GM21528 (cell line): Measurements from ENCODE around the gene RUNX1.

Experiments used
- ATAC-seq: cut with Tn5 transposase; IDR thresholded peaks from one replicate; pipeline ENCODE4 v1.9.1; 2021; ENCODE audit warnings: mild to moderate bottlenecking, moderate library complexity; ENCODE audit not compliant: unreplicated experiment, low FRiP score

Gene RUNX1

DNA sequence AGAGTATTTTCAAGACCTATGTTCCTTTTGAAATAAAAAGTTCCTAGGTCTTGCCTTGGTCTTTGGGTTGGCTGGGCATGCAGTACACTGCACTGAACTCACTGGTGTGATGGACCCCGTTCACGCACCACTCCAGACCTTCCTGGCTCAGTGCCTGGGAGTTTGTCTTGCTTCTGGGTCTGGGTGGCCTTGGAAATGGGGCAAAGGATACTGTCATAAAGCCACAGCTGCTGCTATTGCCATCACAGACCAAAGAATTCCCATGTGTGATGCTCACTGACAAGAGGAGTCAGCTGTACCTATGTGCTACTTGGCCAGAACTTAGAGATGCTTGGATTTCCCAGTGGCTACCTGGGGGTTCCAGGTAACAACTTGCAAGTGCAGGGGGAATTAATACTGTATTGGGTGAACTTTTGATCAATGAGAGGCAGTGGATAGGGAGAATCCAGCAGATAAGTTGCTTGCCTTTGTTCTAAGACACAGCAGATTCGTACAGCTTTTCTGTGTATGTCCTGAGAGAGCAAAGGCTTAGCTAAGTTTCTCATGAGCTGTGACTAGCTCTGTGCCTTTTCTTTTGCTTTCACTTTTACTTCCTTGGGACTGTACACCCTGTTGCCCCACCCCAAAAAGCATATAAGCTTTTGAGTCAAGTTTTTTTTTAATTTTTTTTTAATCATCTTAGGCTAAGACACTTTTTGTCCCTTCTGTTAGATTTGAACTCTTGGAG lies 115.3 kb downstream of the RUNX1 start:
- ATAC-seq: peak; percentile 74

DNA sequence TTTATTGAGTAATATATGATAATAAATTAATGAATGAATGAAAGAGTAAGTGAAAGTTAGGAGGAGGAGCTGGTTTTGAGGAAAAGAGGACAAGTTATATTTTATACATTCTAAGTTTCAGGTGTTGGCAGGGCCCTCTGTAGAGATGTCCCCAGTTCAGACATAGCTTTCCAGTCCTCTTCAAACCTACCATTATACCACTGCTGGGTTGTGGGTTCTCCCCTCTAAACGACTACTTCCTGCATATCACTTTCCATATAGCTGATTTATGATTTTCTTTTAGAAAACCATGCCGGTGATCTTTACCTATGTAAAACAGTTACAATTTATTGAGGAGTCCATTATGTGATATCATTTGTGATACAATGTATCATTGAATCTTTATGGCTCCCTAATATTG lies 116.9 kb downstream of the RUNX1 start:
- no peak for ATAC-seq

DNA sequence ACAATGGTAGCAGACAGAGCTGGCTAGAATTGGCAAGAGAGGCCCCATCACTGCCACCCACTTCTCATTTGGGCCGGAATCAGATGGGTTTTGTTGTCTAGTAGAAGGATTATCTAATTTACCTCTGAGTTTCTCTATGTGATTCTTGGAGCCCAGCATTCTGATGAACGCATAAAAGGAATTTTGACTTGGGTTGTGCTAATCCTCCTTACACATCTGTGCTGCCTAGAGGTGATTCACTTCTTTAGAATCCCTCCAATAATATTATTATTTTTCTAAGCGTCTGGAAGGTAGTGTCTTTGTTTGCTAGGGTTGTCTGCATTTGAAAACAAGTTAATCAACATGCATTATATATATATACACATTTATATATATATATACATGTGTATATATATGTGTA lies 118.1 kb downstream of the RUNX1 start:
- no peak for ATAC-seq

DNA sequence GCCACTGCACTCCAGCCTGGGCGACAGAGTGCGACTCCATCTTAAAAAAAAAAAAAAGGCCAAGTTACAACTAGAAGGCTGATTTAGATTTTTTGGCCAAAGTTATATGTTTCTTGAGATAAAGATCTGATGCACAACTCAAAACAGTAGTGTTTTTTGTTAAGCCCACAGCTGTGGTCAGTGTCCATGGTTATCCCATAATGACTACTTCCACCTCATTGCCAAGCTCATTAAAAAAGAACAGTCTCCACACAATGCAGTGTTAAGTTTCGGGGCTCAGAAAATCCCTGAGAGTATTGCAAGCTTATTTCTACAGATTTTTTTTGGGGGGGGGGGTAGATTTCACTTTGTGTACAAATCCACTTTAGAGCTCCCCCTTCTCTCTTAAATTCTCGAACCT lies 120.5 kb downstream of the RUNX1 start:
- no peak for ATAC-seq

DNA sequence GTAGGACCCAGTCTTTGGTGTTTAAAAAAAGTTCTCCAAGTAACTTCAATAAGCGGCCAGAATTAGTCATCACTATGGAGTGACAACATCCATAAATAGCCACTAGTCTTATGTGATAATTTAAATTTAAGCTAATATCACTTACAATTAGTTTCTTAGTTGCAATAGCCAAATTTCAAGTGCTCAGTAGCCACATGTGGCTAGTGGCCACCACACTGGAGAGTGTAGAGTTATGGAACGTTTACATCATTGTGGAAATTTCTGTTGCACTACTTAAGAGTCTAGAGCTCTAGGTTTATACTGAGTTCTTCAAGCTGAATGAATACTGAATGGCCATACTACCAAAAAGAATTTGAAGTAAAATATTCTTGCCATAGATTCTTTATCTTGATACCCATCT lies 121.1 kb downstream of the RUNX1 start:
- ATAC-seq: no peak

DNA sequence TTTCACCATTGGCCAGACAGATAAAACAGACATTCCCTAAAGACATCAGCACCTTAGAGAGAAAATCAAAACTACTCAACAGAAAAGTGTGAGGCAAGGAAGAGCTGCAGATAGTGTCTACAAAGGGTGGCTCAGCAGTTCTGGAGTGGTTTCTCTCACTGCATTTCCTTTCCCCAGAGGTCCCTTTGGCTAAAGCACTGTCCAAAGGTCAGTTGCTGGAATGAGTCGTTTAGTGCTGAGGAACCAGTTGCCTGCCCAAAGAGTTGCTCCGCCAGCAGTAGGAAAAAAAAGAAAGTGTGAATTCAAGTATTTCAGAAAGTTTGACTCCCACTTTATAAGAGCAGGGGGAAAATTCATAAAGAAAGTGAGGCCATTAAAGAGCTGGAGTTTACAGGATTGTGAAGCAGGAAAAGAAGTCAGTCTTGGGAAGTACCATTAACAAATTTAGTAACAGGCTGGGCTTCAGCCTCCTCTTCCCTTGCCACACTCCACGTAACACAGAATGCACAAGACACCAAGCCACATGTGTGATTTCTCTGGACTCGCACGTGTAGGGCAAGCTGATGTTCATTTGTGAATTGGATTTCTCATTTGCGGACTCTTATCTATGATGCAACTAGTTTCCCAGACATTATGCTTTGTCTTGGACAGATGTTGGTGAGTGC lies 122.2 kb downstream of the RUNX1 start:
- ATAC-seq: no peak

DNA sequence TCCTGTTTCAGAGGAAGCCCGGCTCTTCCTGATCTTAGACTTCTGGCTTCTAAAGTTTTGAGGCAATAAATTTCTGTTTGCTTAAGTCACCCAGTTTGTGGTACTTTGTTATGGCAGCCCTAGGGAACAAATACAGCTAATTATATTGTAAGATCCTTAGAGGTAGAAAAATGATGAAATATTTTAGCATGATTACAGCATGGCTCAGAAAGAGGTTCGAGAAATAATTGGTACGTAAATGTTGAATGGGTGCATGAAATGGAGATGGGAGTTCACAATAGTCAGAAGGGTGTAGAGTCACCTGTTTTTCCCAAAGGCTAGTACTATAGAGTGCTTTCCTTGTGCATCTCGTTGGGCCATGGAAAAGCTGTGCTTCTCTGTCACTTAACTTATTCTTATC lies 123.5 kb downstream of the RUNX1 start:
- ATAC-seq: no peak

DNA sequence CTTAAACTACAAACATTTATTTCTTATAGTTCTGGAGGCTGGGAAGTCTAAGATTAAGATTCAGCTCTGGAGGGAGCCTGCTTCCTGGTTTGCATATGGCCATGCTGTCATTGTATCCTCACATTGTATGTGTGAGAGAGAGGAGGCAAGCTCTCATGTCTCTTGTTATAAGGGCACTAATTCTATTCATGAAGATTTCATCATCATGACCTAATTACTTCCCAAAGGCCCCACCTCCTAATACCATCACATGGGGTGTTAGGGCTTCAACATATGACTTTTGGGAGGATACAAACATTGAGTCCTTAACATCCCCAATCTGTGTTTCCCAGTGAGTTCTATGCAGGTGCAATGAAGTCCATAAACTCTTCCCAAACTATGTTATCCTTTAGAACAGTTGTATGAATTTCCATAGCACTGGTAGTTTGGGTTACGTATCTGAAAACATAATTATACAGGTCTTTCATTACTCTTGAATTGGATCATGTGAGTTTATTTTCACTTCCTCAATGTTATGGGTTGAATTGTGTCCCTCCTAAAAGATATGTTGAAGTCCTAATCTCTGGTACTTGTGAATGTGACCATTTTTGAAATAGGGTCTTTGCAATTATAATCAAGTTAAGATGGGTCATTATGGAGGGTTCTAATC lies 124.2 kb downstream of the RUNX1 start:
- ATAC-seq: no peak

DNA sequence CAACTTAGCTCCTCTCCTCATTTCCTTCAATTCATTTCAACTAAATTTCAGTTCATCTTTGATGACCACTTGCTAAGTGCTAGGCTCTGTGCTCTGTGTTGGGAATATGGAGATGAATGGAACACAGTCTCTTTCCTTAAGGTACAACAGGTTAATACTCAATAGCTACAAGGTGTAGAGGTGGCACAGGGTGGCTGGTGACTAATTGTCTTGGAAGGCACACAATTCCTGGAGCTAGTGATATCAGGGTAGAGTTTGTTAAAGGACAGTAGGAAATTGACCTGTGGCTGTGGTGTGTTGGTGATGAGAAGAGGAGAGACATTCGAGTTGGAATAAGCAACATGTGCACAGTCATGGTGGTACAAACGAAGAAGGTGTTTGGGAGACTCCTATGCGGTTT lies 124.9 kb downstream of the RUNX1 start:
- ATAC-seq: no peak

DNA sequence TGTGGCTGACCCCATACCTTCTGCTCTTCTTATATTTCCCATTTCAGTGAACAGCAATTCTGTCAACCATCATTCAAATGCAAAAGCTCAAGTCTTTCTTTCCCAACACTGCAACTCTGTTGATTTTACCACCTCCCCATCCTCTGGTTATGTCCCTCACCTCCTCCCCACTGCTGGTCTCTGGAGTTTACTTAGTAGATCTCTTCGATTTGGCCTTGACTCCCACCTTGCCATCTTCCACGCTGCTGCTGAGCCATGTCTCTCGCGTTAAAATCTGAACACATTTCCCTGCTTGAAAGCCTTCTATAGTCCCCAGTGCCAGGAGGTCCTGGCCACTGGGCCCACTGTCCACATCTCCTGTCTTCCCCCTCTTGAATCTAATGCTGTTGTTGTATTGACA lies 125.5 kb downstream of the RUNX1 start:
- ATAC-seq: no peak

DNA sequence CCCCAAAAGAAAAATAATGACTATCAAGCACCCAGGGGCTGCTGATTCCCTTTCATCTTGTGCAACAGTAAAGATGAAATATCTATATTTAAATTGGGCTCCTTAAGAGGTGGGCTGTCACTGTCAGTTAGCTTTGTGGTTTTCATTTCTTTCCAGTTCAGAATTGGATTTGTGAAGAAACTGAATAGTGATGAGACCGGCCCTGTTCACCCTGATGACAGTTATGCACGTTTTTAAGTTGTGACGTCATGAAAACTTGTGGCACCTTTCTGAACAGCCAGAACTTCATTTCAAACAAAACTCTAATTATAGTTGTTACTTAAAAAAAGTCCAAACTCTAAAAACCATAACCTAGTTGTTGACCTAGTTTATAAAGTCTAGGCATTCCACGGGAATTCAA lies 125.9 kb downstream of the RUNX1 start:
- no peak for ATAC-seq

DNA sequence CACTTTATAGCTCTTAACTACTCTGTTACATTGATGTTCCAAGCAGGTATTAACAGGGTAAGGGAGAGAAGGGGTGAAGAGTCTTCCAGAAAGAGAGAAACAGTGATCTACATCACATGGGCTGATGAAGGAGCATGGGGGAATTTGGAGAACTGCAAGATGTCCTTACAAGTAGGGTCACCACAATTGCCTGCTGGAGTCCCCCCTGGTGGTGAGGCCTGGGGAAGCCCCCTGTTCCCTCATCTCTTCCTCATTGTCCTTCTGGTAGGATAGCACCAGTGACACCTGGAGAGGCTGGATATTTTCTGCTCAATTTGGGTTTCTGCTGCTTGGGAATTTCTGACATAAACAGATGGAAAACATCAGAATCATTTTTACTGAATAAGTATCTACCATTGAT lies 126.6 kb downstream of the RUNX1 start:
- ATAC-seq: no peak

DNA sequence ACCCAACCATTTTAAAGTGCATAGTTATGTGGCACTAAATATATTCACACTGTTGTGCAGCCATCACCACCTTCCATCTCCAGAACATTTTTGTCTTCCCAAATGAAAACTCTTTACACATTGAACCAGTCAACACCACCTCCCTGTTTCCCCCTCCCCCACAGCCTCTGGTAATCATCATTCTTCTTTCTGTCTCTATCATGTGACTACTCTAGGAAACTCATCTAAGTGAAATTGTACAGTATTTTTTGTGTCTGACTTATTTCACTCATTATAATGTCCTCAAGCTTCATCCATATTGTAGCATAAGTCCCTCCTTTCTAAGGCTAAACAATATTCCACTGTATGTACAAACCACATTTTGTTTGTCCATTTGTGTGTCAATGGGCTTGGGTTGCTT lies 128.0 kb downstream of the RUNX1 start:
- ATAC-seq: no peak

DNA sequence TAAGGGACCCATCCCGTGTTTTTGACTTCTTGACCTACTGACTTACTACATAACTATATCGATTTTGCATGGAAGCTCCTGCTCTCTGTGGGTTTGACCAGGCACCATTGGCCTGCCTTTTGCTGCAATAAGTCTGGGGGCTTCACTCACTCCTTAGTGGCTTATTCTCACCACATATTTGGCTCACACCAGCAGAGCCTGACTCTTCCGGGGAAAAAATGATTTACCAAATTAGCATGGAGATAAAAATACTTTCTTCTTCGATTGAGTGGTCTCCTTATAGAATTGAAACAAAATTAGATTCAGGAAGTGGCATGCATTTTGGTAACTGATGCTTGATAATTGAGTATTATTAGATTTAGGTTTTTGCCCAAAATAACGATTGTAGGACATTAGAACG lies 129.7 kb downstream of the RUNX1 start:
- ATAC-seq: no peak

DNA sequence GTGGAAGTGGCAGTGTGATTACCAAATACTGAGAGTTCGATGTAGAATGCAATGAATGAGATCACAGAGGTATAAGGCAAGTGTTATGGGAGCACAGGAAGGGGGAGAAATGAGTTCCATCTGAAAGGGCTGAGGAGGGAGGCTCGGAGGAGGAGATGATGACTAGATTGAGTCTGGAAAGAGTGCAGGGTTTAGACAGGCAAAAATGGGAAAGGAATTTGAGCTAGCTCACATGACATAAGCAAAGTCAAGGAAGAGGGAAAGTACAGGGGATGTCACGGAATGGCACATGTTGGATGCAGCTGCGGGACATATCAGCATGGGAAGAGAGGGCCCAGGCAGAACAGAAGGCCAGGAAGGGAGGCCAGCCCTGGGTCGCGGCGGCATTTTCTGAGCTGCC lies 132.7 kb downstream of the RUNX1 start:
- no peak for ATAC-seq

DNA sequence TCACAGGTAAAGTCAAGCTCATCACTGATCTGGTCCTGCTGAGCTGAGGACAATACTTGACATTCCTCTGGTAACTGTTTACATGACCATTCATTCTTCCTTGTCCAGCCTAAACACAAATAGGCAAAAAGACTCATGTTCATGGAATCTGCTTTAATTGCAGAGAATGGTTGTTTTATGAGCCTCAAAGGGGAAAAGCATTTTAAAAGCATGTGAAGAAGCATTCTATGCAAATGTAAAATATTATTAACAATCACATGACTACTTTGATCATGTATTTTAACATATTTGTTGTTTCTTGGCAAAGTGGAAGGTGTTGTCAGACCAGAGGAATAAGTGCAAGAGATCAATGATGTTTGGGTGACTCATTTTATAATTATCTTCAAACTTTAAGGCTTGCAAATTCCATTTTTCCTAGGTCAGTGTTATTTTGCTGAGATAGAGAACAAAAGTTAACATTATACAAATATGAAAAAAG lies 133.7 kb downstream of the RUNX1 start:
- ATAC-seq: no peak

DNA sequence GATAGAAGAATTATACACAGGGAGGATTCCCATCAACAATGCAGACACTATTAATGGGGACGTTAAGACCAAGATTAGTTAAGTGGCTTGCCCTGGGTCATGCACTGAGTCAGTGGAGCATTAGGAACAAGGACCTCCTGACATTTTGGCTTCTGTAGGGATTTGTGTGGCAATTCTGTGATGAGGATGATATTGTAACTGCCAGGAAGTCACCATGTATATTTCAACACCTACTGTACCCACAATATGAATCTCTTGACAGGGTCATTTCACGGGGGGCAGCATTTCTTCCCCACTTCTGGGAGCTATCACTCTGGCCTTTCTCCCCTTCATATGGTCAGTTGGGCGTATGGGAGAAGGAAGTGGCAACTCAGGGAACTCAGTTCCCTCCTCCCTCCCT lies 134.9 kb downstream of the RUNX1 start:
- no peak for ATAC-seq

DNA sequence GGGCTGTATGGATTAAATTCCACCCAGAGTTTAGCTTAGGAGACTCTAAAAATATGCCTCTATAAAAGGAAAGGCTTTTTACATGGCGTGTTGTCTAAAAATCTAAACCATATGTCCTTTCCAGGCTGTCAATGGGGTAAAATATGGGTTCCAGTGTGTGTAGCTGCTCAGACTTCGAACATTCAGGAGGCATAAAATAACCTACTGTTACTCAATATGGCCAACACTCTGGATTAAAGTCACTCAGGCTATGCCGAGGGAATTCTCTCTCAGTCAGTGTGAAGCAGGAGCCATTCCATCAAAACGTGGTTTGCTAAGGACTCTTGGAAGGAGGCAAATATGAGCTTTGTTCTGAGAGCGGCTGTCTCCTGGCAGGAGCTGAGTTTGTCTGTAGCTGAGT lies 135.3 kb downstream of the RUNX1 start:
- no peak for ATAC-seq

DNA sequence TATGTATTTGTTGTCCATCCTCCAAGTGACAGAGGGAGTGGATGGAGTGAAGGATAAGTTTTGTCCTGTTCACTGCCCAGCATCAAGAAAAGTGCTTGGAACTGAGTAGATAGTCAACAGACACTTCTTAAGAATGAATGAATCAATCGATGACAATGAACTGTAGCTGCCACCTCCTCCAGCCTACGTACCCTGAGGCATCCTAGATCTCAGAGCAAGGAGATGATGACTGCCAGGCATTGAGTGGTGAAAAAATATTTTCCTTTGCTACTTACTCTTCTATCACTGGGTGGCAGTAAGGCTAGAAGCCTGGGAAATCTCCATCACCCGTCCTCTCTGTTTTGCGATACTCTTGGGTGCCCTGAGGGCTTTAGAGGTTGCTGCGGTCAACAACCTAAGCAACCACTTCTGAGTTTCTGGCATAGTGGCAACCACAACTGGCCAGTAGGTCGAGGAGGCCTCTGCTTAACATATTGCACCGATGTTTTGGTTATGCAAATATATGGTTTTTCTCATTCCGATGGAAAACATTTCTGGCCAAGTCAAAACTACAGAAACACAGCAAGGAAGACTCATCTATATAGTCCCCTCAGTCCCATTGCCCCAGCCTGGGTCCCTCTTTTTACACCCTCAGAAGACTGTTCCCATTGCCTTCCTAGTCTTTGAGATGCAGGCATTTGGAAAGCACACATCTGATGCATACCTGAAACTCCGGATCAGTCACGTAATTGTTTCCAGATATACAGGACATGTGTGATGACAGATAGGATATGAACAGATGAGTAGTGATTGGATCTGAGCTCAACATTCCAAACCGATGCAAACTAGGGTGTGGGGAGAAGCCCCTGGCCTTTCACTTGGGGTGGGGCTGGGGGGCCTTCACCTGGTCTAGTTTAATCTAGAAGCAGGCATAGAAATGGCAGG lies 136.8 kb downstream of the RUNX1 start:
- no peak for ATAC-seq

DNA sequence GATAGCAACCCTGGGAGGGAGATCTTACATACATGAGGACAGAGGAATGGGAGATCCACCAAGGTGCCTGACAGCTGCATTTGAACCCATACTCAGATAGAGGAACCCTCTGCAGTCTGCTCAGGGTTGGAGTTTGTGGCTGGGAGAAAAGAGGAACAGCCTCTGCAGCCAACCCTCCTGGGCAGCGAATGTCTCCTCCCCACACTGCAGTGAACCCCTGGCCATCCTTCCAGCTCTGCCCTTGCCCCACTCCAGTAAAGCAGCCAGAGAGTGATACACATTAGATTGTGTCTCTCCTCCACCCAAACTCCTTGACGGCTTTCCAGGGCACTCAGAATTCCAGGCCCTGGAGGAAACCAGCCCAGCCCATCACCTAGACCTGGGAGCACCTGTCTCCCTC lies 137.7 kb downstream of the RUNX1 start:
- no peak for ATAC-seq

DNA sequence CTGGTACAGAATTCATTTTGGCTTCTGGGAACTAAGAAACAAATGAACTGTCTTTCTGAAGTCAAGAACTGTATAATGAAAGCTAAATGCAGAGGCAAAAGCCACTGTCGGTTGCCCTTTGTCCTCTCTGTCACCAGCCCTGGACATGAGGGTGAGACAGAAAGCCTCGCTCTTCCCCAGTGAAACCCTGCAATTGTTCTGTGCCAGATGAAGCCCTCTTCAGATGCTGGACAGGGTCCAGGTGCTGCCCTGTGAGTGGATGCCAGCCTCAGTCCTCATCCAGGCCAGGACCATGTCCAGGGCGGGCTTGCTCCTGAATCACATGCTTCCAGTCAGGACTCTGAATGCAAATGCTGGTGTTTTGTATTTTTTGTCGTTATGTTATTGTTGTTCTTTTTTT lies 138.7 kb downstream of the RUNX1 start:
- no peak for ATAC-seq
